Liver (tissue), 3 donors: Measurements from ENCODE around the gene KXD1.
"Not testable (repeated sequence)": the region's sequence is repeated elsewhere in the genome, so short reads cannot be mapped to it uniquely, and the experiment has no call there.

Experiments
- JUND ChIP-seq, 2 donors: IDR thresholded peaks; 2 replicates each; pipeline ENCODE4 v1.6.1; 2016; ENCODE audit warnings: antibody characterized with exemption in 2 of 2
- NR2F2 ChIP-seq: IDR thresholded peaks from 2 replicates; pipeline ENCODE4 v1.6.1; 2016; ENCODE audit warnings: antibody characterized with exemption
- RAD21 ChIP-seq, 2 donors: IDR thresholded peaks; 2 replicates each; pipeline ENCODE4 v1.6.1; 2016; ENCODE audit warnings: antibody characterized with exemption in 2 of 2, mild to moderate bottlenecking in 2 of 2
- TF ChIP-seq, protein P1 (sequence below): fragments of 150-350 bp; IDR thresholded peaks from 2 replicates; pipeline ENCODE4 v1.5.1; 2017; ENCODE audit warnings: improper control_type of control experiment, low read depth, low read length; ENCODE audit not compliant: missing input control
- TF ChIP-seq, protein P2 (sequence below): IDR thresholded peaks from 2 replicates; pipeline ENCODE4 v1.6.1; 2016; ENCODE audit warnings: antibody characterized with exemption
- donor health status: healthy.
- donor health status: healthy.

- TF ChIP-seq, protein P1, sequence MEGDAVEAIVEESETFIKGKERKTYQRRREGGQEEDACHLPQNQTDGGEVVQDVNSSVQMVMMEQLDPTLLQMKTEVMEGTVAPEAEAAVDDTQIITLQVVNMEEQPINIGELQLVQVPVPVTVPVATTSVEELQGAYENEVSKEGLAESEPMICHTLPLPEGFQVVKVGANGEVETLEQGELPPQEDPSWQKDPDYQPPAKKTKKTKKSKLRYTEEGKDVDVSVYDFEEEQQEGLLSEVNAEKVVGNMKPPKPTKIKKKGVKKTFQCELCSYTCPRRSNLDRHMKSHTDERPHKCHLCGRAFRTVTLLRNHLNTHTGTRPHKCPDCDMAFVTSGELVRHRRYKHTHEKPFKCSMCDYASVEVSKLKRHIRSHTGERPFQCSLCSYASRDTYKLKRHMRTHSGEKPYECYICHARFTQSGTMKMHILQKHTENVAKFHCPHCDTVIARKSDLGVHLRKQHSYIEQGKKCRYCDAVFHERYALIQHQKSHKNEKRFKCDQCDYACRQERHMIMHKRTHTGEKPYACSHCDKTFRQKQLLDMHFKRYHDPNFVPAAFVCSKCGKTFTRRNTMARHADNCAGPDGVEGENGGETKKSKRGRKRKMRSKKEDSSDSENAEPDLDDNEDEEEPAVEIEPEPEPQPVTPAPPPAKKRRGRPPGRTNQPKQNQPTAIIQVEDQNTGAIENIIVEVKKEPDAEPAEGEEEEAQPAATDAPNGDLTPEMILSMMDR: not testable (repeated sequence)
- not testable (repeated sequence) for TF ChIP-seq JUND (IDR thresholded peaks at IDR 0.05); RAD21 (IDR thresholded peaks at IDR 0.05); NR2F2
- TF ChIP-seq, protein P2, sequence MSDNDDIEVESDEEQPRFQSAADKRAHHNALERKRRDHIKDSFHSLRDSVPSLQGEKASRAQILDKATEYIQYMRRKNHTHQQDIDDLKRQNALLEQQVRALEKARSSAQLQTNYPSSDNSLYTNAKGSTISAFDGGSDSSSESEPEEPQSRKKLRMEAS: not testable (repeated sequence)
Observed at GRCh38 chr19:18540200-18540599, 17.5 kb upstream of the KXD1 start.
